ENCODE data around the gene PRCC. TPM values are rescaled to one million over a fixed set of nuclear protein-coding genes. Genes with fewer than 3 reads are reported as not detected.

The PRCC gene
- total RNA-seq, 1 experiment from 2014 or later = 125 TPM

- TF ChIP-seq EZH2 (IDR thresholded peaks at IDR 0.05; ENCODE audit: borderline replicate concordance, low read depth, low read length, poor library complexity, severe bottlenecking) = no peak
- ChIA-PET POLR2A (ENCODE audit: low non-redundant PET) (interaction anchor here (1.0 kb wide), 1 partner anchor 10 kb away, joined by 3 read pairs; no protein-coding TSS in a partner anchor), CTCF (interaction anchor here (0.6 to 1.2 kb wide), 2 partner anchors 56 to 78 kb away, joined by 3 to 8 read pairs; partner anchors contain the start of gene NTRK1)
- Histone ChIP-seq H3K4me1 (ENCODE audit: insufficient read depth, low read length, poor library complexity, severe bottlenecking) (peaks cover 57% of the 10 kb centered on the region), H3K4me3 (ENCODE audit: low read depth, low read length, poor library complexity, severe bottlenecking) (no peak overlapping the region), H3K36me3 (ENCODE audit: insufficient read depth, low read length, poor library complexity, severe bottlenecking) (peaks cover 8% of the 10 kb centered on the region), H3K27ac (ENCODE audit: low read depth, low read length, poor library complexity, severe bottlenecking) (peak overlapping the region; percentile 79), H3K9me3 (ENCODE audit: low read depth, low read length, poor library complexity, severe bottlenecking) (no peaks in the 10 kb centered on the region), H3K27me3 (replicated peaks; ENCODE audit: insufficient read depth, low read depth, low read length, poor library complexity) (no peaks in the 10 kb centered on the region)
- BruUV-seq (replicated peaks) = no TSS peak
- intact Hi-C loops (cut with micrococcal nuclease; ENCODE audit: unreplicated experiment) = no loop called here
- DNase-seq (ENCODE audit: low spot score) = peak; percentile 78
These were observed 37.4 kb downstream of the PRCC start for GRCh38 chr1:156804572-156805243.

DNA sequence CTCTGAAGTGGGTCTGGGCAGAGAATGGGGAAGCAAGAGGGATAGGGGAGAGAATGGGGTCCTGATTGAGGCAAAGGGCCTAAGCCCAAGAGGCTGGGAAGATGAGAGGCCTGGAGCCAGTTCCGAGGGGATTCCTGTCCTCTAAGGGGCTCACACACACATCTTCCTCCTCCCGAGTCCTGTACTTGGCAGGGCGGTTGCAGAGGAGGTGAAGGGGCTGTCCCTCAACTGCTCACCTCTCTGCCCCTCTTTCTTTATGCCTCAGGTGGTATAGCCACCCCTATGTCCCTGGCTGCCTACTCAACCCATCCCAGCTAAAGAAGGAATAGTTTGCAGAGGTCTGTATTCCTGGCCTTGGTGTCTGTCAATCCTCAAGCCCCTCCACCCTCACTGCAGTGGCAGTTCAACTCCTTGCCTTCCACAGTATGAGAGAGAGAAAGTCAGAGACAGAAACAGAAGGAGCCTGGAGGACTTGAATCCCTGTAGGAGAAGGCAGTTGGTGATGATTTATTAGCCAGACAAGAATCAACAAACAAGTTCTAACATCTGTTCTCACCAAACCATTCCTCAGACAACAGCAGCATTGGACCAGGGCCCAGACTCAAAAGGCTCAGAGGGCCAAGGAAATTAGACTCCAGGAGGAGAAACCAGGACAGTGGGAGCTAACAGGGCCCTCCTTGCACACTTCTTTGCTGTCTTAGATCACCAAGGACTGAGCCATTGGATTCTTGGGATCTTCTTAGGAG lies 38.6 kb downstream of the PRCC start:
- H3K9me3 ChIP-seq (ENCODE audit: low read depth, low read length, poor library complexity, severe bottlenecking) = no peaks in the 10 kb centered on the region
- H3K27me3 ChIP-seq (replicated peaks; ENCODE audit: insufficient read depth, low read depth, low read length, poor library complexity) = no peaks in the 10 kb centered on the region
- peak overlapping the region; percentile 70 for H3K27ac ChIP-seq (ENCODE audit: low read depth, low read length, poor library complexity, severe bottlenecking)
- CTCF ChIA-PET = interaction anchor here (0.6 to 1.2 kb wide), 2 partner anchors 55 to 1076 kb away, joined by 3 to 8 read pairs; partner anchors contain the start of gene NTRK1
- H3K4me3 ChIP-seq (ENCODE audit: low read depth, low read length, poor library complexity, severe bottlenecking) = no peak overlapping the region
- no peaks in the 10 kb centered on the region for H3K36me3 ChIP-seq (ENCODE audit: insufficient read depth, low read length, poor library complexity, severe bottlenecking)
- BruUV-seq (replicated peaks) = no TSS peak
- DNase-seq (ENCODE audit: low spot score) = peak; percentile 53
- TF ChIP-seq EZH2 (IDR thresholded peaks at IDR 0.05; ENCODE audit: borderline replicate concordance, low read depth, low read length, poor library complexity, severe bottlenecking) = no peak
- TF ChIP-seq, protein P1, sequence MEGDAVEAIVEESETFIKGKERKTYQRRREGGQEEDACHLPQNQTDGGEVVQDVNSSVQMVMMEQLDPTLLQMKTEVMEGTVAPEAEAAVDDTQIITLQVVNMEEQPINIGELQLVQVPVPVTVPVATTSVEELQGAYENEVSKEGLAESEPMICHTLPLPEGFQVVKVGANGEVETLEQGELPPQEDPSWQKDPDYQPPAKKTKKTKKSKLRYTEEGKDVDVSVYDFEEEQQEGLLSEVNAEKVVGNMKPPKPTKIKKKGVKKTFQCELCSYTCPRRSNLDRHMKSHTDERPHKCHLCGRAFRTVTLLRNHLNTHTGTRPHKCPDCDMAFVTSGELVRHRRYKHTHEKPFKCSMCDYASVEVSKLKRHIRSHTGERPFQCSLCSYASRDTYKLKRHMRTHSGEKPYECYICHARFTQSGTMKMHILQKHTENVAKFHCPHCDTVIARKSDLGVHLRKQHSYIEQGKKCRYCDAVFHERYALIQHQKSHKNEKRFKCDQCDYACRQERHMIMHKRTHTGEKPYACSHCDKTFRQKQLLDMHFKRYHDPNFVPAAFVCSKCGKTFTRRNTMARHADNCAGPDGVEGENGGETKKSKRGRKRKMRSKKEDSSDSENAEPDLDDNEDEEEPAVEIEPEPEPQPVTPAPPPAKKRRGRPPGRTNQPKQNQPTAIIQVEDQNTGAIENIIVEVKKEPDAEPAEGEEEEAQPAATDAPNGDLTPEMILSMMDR (conservative IDR thresholded peaks at IDR 0.05; ENCODE audit: low read depth, low read length) = no peak
- POLR2A ChIA-PET (ENCODE audit: low non-redundant PET) = no interaction called here
- peaks cover 46% of the 10 kb centered on the region for H3K4me1 ChIP-seq (ENCODE audit: insufficient read depth, low read length, poor library complexity, severe bottlenecking)
- intact Hi-C loops (cut with micrococcal nuclease; ENCODE audit: unreplicated experiment) = no loop called here

DNA sequence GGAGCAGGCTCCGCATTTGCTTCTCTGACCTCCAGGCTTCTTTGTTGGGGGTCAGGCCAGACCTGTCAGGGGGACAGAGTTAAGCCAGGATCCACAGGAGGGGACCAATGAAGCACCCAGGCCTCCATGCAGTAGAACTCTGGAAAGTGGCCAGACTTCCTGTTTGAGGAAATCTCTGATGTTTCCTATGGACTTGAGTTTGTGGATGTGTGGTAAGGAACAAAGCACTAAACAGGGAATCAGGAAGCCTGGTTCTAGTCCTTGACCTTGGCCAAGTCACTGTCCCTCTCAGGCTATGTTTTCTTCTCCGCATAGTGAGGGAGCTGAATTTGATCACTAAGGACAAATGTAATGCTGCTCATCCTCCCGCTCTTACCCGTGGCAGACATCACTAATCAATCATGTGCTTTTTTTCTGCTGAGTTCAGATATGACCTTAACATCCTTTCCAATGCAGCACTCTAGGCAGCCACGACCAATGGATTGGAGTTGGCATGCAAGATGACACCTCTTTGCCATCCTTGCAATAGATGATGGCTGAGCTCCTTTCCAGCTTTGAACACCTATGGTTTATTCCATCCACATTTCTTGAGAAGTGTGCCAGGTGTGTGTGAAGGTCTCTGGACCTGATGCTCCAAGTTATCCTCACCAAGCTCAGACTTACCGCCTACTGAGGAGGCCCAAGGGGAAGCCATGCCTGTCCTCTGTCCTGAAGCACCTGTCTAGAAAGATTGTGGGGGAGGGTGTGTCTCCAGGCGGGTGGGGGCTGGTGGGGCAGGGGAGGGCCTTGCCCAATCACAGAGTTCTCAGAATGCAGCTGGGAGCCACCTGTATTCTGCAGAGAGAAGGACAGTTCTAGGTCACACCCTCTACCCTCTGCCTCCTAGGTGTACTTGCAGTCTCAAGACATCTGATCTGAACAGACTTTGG lies 39.4 kb downstream of the PRCC start:
- intact Hi-C loops (cut with micrococcal nuclease; ENCODE audit: unreplicated experiment) = no loop called here
- no peaks in the 10 kb centered on the region for H3K9me3 ChIP-seq (ENCODE audit: low read depth, low read length, poor library complexity, severe bottlenecking)
- BruUV-seq (replicated peaks) = no TSS peak
- peak overlapping the region; percentile 70 for H3K27ac ChIP-seq (ENCODE audit: low read depth, low read length, poor library complexity, severe bottlenecking)
- peaks cover 38% of the 10 kb centered on the region for H3K4me1 ChIP-seq (ENCODE audit: insufficient read depth, low read length, poor library complexity, severe bottlenecking)
- TF ChIP-seq, protein P1 (conservative IDR thresholded peaks at IDR 0.05; ENCODE audit: low read depth, low read length) = no peak
- TF ChIP-seq EZH2 (IDR thresholded peaks at IDR 0.05; ENCODE audit: borderline replicate concordance, low read depth, low read length, poor library complexity, severe bottlenecking) = no peak
- H3K36me3 ChIP-seq (ENCODE audit: insufficient read depth, low read length, poor library complexity, severe bottlenecking) = no peaks in the 10 kb centered on the region
- DNase-seq (ENCODE audit: low spot score) = no peak
- no peaks in the 10 kb centered on the region for H3K27me3 ChIP-seq (replicated peaks; ENCODE audit: insufficient read depth, low read depth, low read length, poor library complexity)
- ChIA-PET CTCF (no interaction called here), POLR2A (ENCODE audit: low non-redundant PET) (interaction anchor here (0.5 kb wide), 1 partner anchor 118 kb away, joined by 3 read pairs; no protein-coding TSS in a partner anchor)
- no peak overlapping the region for H3K4me3 ChIP-seq (ENCODE audit: low read depth, low read length, poor library complexity, severe bottlenecking)
